ENCODE measurements around the gene ORAI1.
A peak's percentile ranks its signal among the peaks of the same experiment; 100 is the strongest.
"Not testable (repeated sequence)": the region's sequence is repeated elsewhere in the genome, so short reads cannot be mapped to it uniquely, and the experiment has no call there.

ORAI1 gene

GRCh38 chr12:121626087-121626852 lies at the start of gene ORAI1:
TSS of gene ORAI1 (plus strand) at chr12:121626530.
- peak; percentile 98 for DNase-seq

DNA sequence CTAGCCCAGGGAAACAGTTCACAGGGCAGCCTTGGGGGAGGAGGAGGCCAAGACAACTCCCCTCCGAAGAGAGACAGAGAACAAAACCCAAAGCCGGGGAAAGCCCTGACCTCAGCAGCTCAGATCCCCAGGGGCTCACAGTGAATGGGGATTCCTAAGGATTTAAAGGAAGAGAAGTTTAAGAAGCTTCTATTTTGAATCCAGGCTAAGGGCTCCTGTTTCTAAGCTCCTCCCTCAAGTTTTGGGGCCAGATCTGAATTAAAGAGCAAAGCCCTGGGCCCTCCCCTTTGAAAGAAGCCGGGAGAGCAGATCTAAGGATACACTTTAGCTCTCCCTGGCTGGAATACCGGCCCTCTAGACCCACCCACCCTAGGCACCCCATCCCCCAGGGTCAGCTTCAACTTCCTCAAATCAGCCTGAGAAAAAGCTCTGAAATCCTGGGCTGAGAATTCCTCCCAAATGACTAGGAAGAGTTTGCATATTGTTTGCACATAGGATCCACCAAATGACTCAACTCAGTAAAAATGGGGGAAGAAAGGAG lies 49.4 kb upstream of the ORAI1 start:
- DNase-seq, result no peak

DNA sequence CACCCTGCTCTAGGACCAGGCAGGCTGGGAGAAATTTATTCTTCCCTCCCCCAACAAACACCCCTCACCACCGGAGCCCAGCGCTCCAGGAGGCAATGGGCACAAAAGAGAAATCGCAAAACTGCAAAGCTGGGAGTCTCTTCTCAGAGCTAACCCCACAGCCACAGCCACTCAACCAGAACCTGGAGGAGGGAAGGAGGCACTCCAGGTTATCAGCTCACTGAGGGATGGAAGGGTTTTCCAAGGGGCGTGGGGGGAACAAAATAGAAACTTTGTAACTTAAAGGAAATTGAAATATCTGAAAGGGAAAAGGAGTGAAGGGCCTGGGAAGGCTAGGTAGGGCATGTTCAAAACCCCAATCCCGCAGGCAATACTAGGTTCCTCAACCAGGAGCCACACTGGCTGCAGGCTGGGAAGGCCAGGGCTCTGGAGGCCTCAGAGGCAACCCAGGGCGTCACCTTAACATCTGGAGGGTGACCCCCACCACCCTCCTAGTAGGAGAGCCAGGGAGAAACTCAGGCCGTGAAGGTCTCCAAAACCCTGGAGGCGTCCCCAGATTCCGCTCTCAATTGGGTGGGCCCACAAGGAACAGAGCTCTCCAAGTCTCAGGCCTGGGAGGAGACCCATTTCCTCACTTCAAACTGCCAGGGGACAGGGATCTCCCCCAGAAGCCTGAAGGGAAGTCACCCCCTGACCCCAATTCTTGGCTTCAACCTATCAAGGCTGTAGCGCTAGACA lies 48.7 kb upstream of the ORAI1 start:
- no peak for DNase-seq

DNA sequence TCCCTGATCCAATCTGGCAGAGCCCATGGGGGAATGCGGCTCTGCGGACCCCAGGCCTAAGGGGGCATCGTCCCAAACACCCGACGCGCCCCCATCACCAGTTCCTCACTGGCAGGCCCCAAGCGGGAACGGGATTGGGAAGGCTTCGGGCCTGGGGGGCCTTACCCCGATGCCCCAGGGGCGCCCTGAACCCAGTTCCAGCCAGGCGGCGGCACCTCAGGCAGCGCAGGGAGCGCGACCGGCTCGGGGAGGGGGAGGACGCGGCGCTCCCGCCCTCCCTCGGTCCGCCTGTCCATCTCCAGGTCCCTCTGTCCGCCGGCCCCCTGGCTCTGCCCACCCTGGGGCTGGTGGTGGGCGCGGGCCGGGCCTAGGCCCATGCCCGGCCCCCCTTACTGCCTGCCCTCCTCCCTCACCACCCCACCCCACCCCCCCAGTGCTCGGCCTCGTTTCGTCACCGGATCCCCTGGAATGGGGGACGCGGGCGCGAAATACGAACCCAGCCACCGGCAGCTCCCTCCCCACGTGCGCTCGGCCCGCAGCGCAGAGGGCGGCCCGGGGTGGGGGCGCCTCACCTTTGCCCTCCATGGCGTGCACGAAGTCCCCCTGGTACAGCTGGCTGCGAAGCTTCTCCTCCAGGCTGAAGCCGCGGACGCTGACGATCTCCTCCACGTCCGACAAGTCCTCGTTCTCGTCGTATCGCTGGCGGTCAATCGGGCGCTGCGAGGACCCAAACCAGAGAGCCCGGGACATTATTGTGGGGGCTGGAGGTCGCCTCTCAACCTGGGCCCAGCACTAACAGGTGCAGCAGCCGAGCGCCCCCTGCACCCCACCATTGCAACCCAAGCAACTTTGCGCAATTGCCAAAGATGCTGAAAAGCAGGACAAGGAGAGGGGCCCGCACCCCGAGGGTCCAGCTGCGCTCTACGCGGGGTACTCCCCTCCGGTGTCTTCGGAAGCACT lies 47.8 kb upstream of the ORAI1 start:
- no peak for DNase-seq

GRCh38 chr12:121579190-121579791 lies 47.0 kb upstream of the ORAI1 start:
- peak; percentile 47 for DNase-seq

DNA sequence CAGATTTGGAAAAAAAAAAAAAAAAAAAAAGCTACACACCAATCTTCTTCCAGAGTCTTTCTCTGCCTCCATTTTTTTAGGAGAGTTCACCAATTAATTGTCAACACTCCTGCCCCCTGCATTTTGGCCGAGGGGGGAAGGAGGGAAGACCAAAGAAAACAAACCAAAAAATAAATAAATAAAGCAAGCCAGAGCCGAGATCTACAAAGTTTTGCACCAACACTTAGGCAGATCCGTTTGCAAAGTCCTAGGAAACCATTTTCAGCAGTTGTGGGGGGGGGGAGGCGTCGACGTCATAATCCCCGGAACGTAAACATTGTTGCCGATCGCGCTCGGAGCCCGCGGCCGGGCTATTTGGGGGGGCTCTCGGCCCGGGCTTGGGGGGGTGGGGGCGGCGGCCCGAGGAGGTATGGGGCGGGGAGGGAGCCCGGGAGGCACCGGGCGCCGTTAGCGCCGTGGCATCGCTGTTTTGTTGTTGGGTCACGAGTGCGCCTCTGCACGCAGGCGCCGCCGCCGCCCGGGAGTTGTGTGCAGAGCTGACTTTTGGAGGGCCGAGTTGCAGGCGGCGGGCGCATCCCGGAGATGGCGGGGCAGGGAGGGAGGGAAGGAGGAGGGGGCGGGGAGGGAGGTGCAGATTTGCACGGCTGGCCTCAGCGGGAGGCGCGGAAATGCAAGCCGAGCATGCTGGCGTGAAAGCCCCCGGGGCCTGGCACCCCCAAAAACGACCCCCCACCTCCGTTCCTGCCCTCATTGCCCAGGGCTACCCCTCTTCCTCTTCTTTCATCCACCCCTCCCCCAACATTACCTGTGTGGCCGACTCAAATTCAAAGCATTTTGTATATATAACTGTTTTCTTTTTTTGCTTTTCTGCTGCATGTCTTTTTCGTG lies 46.1 kb upstream of the ORAI1 start:
- DNase-seq, result peak; percentile 67

GRCh38 chr12:121580959-121581685 lies 45.2 kb upstream of the ORAI1 start, which contains the start of gene KDM2B:
TSS of gene KDM2B (minus strand) at chr12:121581023. CDS start at chr12:121580911, 112 bp downstream.
- no peak for DNase-seq

- DNase-seq, result no peak
Measured at GRCh38 chr12:121581686-121582429, 44.5 kb upstream of the ORAI1 start.

GRCh38 chr12:121582583-121583333 lies 43.6 kb upstream of the ORAI1 start:
- no peak for DNase-seq

DNA sequence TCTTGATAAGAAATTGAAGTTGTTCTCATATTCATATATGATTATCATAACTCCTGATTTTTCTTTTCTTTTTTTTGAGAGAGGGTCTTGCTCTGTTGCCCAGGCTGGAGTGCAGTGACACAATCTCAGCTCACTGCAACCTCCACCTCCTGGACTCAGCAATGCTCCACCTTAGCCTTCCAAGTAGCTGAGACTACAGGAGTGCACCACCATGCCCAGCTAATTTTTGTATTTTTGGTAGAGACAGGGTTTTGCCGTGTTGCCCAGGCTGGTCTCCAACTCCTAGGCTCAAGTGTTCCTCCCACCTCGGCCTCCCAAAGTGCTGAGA lies 43.0 kb upstream of the ORAI1 start:
- not testable (repeated sequence) for DNase-seq

GRCh38 chr12:121584885-121585284 lies 41.4 kb upstream of the ORAI1 start:
- DNase-seq, result not testable (repeated sequence)

- DNase-seq, result peak; percentile 56
Measured at GRCh38 chr12:121590476-121591143, 35.7 kb upstream of the ORAI1 start.

- DNase-seq, result no peak
Measured at GRCh38 chr12:121592320-121592719, 34.0 kb upstream of the ORAI1 start.

GRCh38 chr12:121595520-121595919 lies 30.8 kb upstream of the ORAI1 start:
- no peak for DNase-seq

DNA sequence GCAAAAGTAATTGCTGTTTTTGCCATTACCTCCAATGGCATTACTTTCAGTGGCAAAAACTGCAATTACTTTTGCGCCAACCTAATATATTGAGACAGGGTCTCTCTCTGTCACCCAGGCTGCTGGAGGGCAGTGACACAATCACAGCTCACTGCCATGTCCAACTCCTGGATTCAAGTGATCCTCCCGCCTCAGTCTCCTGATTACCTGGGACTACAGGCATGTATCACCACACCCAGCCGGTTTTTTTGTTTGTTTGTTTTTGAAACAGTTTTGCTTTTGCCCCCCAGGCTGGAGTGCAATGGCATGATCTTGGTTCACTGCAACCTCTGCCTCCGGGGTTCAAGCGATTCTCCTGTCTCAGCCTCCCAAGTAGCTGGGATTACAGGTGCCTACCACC lies 29.8 kb upstream of the ORAI1 start:
- DNase-seq, result no peak

DNA sequence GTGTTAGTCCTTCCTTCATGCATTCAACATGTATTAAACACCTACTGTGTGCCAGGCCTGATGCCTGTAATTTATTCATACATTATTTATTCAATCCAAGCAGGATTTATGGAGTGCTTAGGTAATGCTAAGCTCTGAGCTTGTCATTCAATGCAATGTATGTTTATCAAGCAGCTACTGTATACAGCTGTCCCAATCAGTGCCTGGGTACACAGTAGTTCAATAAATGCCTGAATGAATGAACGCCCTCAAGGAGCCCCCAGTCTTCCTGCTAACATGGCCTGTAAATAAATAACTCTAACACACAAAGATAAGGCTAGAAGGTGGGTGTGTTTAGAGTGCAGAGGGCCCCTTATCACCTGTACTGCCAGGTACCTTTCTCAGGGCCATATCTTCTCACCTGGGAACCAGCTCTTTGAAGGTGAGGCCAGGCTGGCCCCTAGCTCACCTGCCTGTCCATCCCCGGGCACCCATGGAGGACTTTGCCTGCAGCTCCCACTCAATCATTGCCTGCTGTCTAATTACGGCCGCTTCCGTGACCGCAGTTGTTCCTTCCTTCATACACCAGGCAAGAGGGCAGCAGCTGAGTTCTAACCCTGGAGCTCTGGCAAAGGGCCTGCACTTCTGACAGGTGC lies 25.5 kb upstream of the ORAI1 start:
- no peak for DNase-seq

- no peak for DNase-seq
Measured at GRCh38 chr12:121602766-121603165, 23.6 kb upstream of the ORAI1 start.

GRCh38 chr12:121603581-121603980 lies 22.7 kb upstream of the ORAI1 start:
- no peak for DNase-seq

All from activated CD4-positive, CD25-positive, alpha-beta regulatory T cell treated with anti-CD3 and anti-CD28 coated beads, Interleukin-2, amount 50 U/mL, for 72 hours (primary cell).